PC-9 (cell line): Measurements from ENCODE around the gene IGSF6.

Experiments used
- EZH2 ChIP-seq: fragments of 200-600 bp; sonication (generic); IDR thresholded peaks from 2 replicates; pipeline ENCODE4 v1.8.0; 2017; ENCODE audit warnings: antibody characterized with exemption, low read depth
- TF ChIP-seq, protein P1 (sequence below): fragments of 200-600 bp; sonication (generic); conservative IDR thresholded peaks from 2 replicates; pipeline ENCODE4 v1.6.1; 2017; ENCODE audit warnings: mixed run types, antibody characterized with exemption, mild to moderate bottlenecking, moderate library complexity

DNA sequence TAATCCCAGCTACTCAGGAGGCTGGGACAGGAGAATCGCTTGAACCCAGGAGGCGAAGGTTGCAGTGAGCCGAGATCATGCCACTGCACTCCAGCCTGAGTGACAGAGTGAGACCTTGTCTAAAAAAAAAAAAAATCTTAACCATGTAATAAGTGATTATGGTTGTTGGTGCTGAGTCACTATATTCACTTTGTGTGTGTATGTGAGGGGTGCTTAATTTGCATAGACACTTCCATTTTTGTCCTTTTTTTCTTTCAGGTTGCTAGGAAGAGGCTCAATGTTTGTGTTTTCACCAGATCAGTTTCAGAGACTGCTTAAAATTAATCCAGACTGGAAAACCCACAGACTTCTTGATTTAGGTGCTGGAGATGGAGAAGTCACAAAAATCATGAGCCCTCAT lies 34.8 kb downstream of the IGSF6 start:
- TF ChIP-seq, protein P1, sequence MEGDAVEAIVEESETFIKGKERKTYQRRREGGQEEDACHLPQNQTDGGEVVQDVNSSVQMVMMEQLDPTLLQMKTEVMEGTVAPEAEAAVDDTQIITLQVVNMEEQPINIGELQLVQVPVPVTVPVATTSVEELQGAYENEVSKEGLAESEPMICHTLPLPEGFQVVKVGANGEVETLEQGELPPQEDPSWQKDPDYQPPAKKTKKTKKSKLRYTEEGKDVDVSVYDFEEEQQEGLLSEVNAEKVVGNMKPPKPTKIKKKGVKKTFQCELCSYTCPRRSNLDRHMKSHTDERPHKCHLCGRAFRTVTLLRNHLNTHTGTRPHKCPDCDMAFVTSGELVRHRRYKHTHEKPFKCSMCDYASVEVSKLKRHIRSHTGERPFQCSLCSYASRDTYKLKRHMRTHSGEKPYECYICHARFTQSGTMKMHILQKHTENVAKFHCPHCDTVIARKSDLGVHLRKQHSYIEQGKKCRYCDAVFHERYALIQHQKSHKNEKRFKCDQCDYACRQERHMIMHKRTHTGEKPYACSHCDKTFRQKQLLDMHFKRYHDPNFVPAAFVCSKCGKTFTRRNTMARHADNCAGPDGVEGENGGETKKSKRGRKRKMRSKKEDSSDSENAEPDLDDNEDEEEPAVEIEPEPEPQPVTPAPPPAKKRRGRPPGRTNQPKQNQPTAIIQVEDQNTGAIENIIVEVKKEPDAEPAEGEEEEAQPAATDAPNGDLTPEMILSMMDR = no peak
- no peak for TF ChIP-seq EZH2
